ENCODE measurements around the gene NF1. TPM values are rescaled to one million over a fixed set of nuclear protein-coding genes. Genes with fewer than 3 reads are reported as not detected.

The NF1 gene
- total RNA-seq, 4 donors from 2014 or later = 15.6 to 48.4 (median 26.9) TPM

DNA sequence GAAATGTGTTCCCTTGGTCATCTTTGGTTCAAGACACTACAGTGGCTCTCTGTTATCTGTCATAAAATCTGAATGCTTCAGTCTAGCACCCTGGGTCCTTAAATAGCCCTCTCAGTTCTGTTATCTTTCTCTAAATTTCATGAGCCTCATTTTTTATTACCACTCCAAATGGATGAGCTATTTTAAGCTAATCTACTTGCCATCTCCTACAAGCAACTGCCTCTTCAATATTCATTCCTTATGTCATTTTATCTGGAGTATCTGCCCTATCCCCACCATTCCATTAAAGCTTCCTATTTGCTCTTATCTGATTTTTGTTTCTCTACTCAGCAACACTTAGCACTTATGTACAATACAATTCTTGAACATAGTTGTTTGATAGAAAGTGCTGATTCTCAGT, 254.7 kb downstream of the NF1 start:
- intact Hi-C loops (cut with DNase I) = no loop called here
- Histone ChIP-seq H3K27ac (no peak overlapping the region), H3K4me1 (no peaks in the 10 kb centered on the region), H3K27me3 (no peaks in the 10 kb centered on the region), H3K4me3 (no peak overlapping the region), H3K9me3 (no peaks in the 10 kb centered on the region), H3K36me3 (peaks cover 0 to 65% (median 5%) of the 10 kb centered on the region in 3 donors)
- no peak for TF ChIP-seq POLR2A (IDR thresholded peaks at IDR 0.05)
- TF ChIP-seq, protein P1, sequence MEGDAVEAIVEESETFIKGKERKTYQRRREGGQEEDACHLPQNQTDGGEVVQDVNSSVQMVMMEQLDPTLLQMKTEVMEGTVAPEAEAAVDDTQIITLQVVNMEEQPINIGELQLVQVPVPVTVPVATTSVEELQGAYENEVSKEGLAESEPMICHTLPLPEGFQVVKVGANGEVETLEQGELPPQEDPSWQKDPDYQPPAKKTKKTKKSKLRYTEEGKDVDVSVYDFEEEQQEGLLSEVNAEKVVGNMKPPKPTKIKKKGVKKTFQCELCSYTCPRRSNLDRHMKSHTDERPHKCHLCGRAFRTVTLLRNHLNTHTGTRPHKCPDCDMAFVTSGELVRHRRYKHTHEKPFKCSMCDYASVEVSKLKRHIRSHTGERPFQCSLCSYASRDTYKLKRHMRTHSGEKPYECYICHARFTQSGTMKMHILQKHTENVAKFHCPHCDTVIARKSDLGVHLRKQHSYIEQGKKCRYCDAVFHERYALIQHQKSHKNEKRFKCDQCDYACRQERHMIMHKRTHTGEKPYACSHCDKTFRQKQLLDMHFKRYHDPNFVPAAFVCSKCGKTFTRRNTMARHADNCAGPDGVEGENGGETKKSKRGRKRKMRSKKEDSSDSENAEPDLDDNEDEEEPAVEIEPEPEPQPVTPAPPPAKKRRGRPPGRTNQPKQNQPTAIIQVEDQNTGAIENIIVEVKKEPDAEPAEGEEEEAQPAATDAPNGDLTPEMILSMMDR (IDR thresholded peaks at IDR 0.05) = no peak
- DNase-seq = no peak

GRCh38 chr17:31355935-31356334, 261.2 kb downstream of the NF1 start:
- intact Hi-C loops (cut with DNase I) = no loop called here
- WGBS, 2 donors = 57 to 61% methylated on average over 1 of the region's 1 CpG
- TF ChIP-seq, protein P1 (IDR thresholded peaks at IDR 0.05) = no peak
- no peak for TF ChIP-seq POLR2A (IDR thresholded peaks at IDR 0.05)
- Histone ChIP-seq H3K4me3 (no peak overlapping the region), H3K36me3 (peaks cover 0 to 90% (median 15%) of the 10 kb centered on the region in 3 donors), H3K9me3 (no peaks in the 10 kb centered on the region), H3K27me3 (no peaks in the 10 kb centered on the region), H3K4me1 (no peaks in the 10 kb centered on the region), H3K27ac (no peak overlapping the region)
- DNase-seq = no peak

DNA sequence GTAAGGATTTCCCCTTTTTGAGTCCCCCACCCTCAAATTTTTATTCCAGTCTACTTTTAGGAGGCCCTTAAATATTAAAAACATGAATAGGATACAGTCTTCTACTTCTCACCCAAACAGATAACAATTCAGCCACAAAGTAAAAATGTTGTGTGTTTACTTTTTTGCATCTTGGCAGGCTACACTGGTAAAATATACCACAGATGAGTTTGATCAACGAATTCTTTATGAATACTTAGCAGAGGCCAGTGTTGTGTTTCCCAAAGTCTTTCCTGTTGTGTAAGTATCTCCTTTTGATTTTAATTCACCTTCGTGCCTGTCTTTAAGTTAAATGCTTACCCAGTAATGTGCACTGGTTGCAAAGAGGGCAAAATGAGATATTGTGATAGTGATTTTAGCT, 262.3 kb downstream of the NF1 start:
- no peak for TF ChIP-seq POLR2A (IDR thresholded peaks at IDR 0.05)
- TF ChIP-seq, protein P1 (IDR thresholded peaks at IDR 0.05) = no peak
- H3K9me3 ChIP-seq = no peaks in the 10 kb centered on the region
- 52 to 74% methylated on average over 2 of the region's 2 CpGs for WGBS, 2 donors
- no peaks in the 10 kb centered on the region for H3K27me3 ChIP-seq
- H3K27ac ChIP-seq = no peak overlapping the region
- DNase-seq = no peak
- H3K4me1 ChIP-seq = no peaks in the 10 kb centered on the region
- H3K4me3 ChIP-seq = no peak overlapping the region
- H3K36me3 ChIP-seq = peaks cover 0 to 87% (median 14%) of the 10 kb centered on the region in 3 donors
- intact Hi-C loops (cut with DNase I) = no loop called here

DNA sequence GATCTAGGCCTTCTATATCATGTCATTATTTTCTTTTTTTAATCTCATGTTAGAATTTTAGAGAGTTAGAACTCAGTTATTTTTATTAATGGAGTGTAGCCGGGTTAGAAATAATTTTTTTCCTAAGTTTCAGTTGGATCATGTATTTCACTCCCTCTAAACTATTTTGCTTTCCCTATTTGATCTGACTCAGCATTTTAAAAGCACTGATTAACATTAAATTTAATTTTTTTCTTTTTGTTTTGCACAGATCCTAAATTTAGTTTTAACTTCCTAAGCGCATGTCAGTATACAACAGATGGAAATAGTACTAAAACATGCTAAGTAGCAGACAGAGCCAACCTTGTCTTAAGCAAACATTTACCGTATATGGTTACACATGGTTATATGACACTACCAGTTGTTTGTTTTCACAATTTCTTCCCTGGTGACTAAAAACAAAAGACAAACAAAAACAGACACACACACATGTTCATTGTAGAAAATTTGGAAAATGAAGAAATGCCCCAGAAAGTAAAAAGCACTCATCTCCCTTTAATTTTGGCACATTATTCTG, 263.1 kb downstream of the NF1 start:
- H3K9me3 ChIP-seq = no peaks in the 10 kb centered on the region

DNA sequence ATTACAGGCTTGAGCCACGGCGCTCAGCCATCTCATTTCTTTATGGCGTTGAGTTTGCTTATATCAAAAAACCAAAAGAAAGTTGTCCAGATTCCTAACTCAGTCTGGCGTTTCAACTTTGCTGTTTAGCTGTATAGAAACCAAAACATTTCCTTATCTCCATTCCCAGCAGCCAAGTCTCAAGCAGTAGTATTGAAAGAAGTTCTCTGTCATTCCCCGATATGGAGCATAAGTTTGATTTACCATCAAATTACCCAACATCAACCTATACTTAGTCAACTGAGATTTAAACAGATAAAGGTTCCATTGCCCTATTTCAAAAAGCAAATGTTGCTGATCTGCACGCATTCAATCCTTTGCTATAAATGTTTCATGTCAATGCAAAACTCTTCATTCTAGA, 269.2 kb downstream of the NF1 start:
- Histone ChIP-seq H3K4me3 (no peak overlapping the region), H3K4me1 (no peaks in the 10 kb centered on the region), H3K27me3 (no peaks in the 10 kb centered on the region), H3K27ac (no peak overlapping the region), H3K9me3 (no peaks in the 10 kb centered on the region), H3K36me3 (peaks cover 0 to 87% (median 15%) of the 10 kb centered on the region in 3 donors)
- intact Hi-C loops (cut with DNase I) = no loop called here
- no peak for TF ChIP-seq POLR2A (IDR thresholded peaks at IDR 0.05)
- TF ChIP-seq, protein P1 (IDR thresholded peaks at IDR 0.05) = no peak
- 93 to 96% methylated on average over 6 of the region's 6 CpGs for WGBS, 2 donors
- no peak for DNase-seq

More for the DNA sequence above, 263.1 kb downstream of the NF1 start:
- DNase-seq = no peak
- no peaks in the 10 kb centered on the region for H3K4me1 ChIP-seq
- H3K36me3 ChIP-seq = peaks cover 0 to 87% (median 15%) of the 10 kb centered on the region in 3 donors
- 86 to 90% methylated on average over 3 of the region's 3 CpGs for WGBS, 2 donors
- no peaks in the 10 kb centered on the region for H3K27me3 ChIP-seq
- TF ChIP-seq POLR2A (IDR thresholded peaks at IDR 0.05) = no peak
- TF ChIP-seq, protein P1 (IDR thresholded peaks at IDR 0.05) = no peak
- intact Hi-C loops (cut with DNase I) = no loop called here
- H3K4me3 ChIP-seq = no peak overlapping the region
- no peak overlapping the region for H3K27ac ChIP-seq
